C4-2B (cell line): ENCODE data around the gene GMPR.

Experiments
- ZFX ChIP-seq: fragments of 450-650 bp; IDR thresholded peaks from 2 replicates; pipeline ENCODE4 v1.6.1; 2017
- TF ChIP-seq, protein P1 (sequence below): fragments of 450-650 bp; conservative IDR thresholded peaks from 2 replicates; pipeline ENCODE4 v1.5.1; 2017; ENCODE audit warnings: mild to moderate bottlenecking

DNA sequence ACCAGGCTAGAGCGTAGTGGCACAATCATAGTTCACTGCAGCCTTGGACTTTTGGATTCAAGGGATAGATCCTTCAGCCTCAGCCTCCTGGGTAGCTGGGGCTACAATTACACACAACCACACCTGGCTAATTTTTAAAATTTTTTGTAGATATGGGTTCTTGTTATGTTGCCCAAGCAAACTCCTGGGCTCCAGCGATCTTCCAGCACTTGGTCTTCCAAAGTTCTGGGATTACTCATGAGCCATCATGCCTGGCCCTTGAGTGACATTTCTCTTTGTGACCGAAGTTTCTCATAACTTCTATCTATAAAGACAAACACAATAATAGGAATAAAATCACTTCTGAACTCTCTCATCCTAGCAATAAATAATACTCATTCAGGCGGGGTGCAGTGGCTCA lies 26.1 kb upstream of the GMPR start:
- TF ChIP-seq, protein P1, sequence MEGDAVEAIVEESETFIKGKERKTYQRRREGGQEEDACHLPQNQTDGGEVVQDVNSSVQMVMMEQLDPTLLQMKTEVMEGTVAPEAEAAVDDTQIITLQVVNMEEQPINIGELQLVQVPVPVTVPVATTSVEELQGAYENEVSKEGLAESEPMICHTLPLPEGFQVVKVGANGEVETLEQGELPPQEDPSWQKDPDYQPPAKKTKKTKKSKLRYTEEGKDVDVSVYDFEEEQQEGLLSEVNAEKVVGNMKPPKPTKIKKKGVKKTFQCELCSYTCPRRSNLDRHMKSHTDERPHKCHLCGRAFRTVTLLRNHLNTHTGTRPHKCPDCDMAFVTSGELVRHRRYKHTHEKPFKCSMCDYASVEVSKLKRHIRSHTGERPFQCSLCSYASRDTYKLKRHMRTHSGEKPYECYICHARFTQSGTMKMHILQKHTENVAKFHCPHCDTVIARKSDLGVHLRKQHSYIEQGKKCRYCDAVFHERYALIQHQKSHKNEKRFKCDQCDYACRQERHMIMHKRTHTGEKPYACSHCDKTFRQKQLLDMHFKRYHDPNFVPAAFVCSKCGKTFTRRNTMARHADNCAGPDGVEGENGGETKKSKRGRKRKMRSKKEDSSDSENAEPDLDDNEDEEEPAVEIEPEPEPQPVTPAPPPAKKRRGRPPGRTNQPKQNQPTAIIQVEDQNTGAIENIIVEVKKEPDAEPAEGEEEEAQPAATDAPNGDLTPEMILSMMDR: no peak
- no peak for TF ChIP-seq ZFX
